ENCODE data around the gene PREX1.

The PREX1 gene

GRCh38 chr20:48805286-48805685, 22.5 kb downstream of the PREX1 start:
- TF ChIP-seq CTCF (IDR thresholded peaks at IDR 0.05; ENCODE audit: borderline replicate concordance, insufficient read depth, low read depth, low read length): no peak
- H3K4me3 ChIP-seq (ENCODE audit: low read depth, low read length): no peak overlapping the region

GRCh38 chr20:48804300-48804980, 23.4 kb downstream of the PREX1 start:
- H3K4me3 ChIP-seq (ENCODE audit: low read depth, low read length): no peak overlapping the region
- no peak for TF ChIP-seq CTCF (IDR thresholded peaks at IDR 0.05; ENCODE audit: borderline replicate concordance, insufficient read depth, low read depth, low read length)

GRCh38 chr20:48803176-48804053, 24.4 kb downstream of the PREX1 start:
- no peak for TF ChIP-seq CTCF (IDR thresholded peaks at IDR 0.05; ENCODE audit: borderline replicate concordance, insufficient read depth, low read depth, low read length)
- H3K4me3 ChIP-seq (ENCODE audit: low read depth, low read length): no peak overlapping the region

DNA sequence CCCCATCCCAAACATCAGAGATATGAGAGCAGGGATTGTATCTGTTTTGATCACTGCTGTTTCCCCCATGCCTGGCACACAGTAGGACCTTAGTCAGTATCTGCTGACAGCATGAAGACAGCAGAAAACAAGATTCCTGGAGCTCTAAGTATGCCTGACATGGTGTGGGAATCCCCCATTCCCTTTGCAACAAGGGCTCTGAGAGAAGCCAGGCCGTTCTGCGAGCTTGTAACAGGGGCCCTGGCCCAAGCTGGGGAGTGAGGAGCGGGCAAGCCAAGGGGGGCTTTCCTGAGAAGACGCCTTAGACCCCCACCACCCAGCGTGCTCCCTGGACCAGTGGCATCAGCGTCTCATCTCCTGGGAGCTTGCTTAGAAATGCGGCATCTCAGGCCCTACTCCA, 25.2 kb downstream of the PREX1 start:
- H3K4me3 ChIP-seq (ENCODE audit: low read depth, low read length): no peak overlapping the region
- no peak for TF ChIP-seq CTCF (IDR thresholded peaks at IDR 0.05; ENCODE audit: borderline replicate concordance, insufficient read depth, low read depth, low read length)

DNA sequence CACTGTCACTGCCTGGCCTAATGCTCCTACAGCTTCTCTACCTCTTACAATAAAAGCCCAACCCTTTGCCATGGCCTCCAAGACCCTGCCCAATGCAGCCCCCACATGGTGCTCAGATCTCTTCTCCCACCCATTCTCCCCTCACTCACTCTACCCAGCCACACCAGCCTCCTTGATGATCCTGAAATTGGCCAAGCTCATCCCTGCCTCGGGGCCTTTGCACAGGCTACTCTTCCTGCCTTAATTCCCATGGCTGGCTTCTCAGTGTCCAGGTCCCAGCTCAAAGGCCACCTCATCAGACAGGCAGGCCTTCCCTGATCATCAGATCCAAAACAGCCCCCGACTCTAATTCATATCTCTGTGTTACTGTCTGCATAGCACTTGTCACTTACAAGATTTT, 25.6 kb downstream of the PREX1 start:
- H3K4me3 ChIP-seq (ENCODE audit: low read depth, low read length): no peak overlapping the region
- no peak for TF ChIP-seq CTCF (IDR thresholded peaks at IDR 0.05; ENCODE audit: borderline replicate concordance, insufficient read depth, low read depth, low read length)

DNA sequence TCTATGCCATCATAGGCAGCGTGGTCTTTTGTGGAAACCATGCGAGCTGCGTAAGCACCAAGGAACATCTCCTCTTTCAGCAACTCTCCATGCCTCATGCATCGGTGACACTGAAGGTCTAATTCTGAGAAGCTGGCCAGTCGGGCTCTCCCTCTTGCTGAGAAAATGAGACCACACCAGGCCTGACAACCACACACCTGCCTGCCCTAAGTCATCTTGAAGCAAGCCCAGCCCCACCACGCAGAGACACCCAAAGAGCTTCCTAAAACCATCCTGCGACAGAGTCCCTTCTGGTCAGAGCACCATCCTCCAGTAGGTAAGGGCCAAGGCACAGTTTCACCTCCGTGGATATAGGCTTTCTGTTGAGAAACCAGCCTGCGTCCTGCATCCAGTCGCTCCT, 26.6 kb downstream of the PREX1 start:
- no peak for TF ChIP-seq CTCF (IDR thresholded peaks at IDR 0.05; ENCODE audit: borderline replicate concordance, insufficient read depth, low read depth, low read length)

DNA sequence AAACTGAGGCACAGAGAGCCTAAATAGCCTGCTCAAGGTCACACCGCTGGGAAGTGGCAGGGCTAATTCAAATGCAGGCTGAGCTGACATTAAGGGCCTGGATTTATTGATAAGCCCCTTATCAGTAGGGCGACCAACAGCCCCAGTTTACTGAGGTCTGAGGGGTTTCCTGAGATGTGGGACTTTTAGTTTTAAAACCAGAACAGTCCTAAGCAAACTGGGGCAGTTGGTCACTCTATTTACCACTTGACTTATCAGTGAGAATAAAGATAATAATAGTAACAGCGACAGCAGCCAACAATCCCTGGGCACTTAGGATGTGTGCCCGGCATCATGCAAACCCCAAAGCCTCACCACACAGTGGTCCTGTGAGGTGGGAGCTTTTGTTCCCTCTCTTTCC, 27.6 kb downstream of the PREX1 start:
- no peak overlapping the region for H3K4me3 ChIP-seq (ENCODE audit: low read depth, low read length)

More for the DNA sequence above, 26.6 kb downstream of the PREX1 start:
- no peak overlapping the region for H3K4me3 ChIP-seq (ENCODE audit: low read depth, low read length)

More for the DNA sequence above, 27.6 kb downstream of the PREX1 start:
- no peak for TF ChIP-seq CTCF (IDR thresholded peaks at IDR 0.05; ENCODE audit: borderline replicate concordance, insufficient read depth, low read depth, low read length)
